IPS-NIHi11 (cell line): Measurements from ENCODE around the gene SFSWAP.
"Not testable (repeated sequence)": the region's sequence is repeated elsewhere in the genome, so short reads cannot be mapped to it uniquely, and the experiment has no call there.

ENCODE experiments used
- DNase-seq: peaks from one replicate; pipeline ENCODE4 v3.0.0; 2012; ENCODE audit warnings: mixed read lengths, low spot score

SFSWAP gene

DNA sequence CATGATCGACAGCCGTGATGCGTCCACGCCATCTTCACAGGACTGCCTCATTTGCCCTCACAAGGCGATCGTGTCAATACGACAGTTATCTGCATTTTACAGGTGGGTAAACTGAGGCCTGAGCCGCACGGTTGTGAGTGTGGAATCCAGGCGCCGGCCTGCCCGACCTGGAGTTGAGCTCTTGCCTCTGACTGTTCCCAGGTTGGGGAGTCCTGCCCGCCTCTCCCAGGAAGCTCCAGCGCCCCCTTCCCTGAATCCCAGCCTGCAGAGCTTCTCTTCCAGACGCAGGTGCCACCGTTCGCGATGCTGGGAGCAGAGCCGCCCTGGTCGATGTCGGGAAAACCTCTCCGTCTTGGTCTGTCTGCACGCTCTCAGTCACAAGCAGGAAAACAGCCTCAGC is 31.1 kb upstream of the SFSWAP start:
- not testable (repeated sequence) for DNase-seq

DNA sequence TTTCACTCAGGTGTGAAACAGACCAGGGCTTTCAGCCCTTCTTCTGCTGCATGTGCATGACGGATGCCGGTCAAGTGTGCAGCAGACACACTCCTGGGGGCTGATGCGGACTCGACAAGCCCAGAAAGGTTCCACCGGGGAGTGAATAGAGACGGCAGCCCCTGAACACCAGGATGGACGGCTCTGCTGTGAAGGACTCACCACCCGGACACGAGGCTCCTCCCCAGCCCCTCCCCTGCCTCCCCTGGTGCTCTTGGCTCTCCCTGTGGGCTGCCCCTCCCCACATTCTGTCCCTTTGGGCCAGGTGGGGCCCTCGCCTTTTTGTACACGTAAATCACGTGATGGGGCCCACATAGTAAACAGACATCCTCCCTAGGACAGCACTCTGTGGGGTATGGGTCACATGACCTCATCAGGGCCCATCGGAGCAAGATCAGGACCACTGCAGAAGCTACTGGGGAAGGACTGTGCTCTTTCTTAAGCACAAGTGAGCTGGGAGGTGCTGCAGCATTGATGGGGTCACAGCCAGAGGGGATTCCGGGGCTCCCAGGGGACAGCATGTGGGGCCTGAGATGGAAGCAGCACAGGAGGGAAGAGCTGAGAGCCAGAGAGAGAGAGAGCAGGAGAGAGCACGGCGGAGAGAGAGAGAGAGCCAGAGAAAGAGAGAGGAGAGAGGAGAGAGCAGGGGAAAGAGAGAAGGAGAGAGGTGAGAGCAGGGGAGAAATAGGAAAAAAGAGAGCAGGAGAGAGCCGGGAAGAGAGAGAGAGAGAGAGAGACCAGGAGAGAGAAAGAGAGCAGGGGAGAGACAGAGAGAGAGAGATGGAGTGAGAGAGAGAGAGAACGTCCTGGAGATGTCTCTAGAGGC is 30.3 kb upstream of the SFSWAP start:
- not testable (repeated sequence) for DNase-seq

DNA sequence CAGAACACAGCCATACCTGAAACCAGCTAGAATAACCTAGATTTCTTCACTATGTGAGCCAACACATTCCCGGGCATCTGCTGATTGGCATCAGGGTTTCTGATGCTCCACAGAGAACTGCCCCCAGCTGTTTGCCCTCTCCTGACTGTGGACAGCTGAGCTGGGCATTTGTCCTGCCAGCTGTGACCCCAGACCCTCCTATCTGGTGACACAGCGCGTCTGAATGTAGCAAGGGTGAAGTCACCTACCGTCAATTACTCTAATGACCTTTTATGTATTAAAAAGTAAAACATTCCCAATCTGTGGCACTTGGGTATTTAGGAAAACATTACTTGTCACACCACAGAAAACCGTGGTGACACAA is 29.7 kb upstream of the SFSWAP start:
- DNase-seq: no peak

DNA sequence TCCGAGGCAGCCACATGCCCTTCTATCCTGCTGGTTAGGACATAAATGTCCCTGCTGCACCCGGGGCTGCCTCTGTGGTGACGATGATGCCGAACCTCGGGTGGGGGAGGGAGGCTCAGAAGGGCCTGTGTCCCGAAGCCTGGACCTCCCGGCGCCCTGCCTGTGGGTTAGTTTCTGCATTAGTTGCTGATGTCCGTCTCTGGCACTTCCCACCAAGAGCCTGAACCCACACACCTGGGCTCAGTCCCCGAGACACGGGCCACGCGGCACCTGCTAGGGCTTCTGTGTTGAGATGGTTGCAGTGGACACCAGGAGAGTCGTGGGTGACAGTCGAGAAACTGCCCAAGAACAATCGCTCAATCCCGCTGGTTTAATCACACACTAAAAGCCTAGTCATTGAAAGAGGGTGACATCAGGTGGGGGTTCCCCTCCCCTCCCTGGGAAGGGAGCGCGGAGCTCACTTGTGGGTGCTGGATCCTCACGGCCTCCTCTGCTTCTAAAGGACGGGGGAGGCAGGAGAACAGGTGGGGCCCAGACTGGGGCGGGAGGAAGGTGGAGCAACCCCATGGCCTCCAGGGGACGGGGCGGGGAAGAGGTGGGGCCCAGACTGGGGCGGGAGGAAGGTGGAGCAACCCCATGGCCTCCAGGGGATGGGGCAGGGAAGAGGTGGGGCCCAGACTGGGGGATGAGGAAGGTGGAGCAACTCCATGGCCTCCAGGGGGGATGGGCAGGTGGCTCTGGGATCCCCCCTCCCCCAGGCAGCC is 29.0 kb upstream of the SFSWAP start:
- peak; percentile 89 for DNase-seq

DNA sequence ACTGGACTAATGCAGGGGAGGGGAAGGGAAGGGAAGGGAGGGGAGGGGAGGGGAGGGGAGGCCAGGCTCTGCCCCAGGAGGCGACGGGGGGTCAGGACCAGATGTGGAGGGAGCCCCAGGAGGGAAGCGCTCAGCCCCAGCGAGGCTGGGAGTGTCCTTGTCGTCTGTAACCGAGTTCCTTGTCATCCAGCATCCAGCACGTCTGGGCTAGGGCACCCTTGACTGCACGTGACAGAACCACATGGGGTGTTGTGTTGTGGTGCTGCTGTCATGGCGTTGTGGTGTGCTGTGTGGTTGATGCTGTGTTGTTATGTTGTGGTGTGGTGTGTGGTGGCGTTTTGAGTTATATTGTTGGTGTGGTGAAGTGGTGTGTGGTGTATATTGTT is 28.4 kb upstream of the SFSWAP start:
- no peak for DNase-seq

DNA sequence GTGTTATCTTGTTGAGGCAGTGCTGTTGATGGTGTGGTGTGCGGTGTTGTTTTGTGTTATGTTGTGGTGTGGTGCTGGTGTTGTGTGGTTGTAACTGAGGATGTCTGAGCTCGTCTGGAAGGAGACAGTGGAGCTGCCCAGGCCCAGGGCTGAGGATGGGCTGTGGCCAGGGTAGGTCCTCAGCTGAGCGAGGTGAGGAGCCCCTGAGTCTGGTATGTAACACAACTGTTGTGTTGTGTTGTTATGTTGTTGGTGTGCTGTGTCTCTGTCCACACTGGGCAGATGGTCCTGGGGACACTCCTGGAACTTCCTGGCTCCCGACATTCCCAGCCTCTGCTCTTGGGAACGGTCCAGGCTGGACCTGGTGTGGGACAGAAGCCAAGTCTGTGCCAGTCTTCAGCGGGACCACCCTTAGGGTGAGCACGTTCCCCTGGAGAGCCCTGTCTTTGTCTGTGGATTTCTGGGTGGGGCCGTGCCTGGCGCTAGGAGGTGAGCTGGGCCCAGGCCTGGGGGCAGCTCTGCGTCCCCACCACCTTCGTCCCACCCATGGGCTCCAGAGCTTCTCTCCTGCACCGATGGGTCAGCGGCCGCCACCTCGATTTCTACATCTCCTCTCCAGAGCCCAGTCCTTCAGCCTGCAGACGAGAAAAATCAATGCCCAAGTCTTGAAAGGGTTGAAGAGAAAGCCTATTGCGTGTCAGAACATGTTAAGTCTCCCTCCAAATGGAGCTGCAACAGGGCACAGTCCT is 27.4 kb upstream of the SFSWAP start:
- DNase-seq: no peak

DNA sequence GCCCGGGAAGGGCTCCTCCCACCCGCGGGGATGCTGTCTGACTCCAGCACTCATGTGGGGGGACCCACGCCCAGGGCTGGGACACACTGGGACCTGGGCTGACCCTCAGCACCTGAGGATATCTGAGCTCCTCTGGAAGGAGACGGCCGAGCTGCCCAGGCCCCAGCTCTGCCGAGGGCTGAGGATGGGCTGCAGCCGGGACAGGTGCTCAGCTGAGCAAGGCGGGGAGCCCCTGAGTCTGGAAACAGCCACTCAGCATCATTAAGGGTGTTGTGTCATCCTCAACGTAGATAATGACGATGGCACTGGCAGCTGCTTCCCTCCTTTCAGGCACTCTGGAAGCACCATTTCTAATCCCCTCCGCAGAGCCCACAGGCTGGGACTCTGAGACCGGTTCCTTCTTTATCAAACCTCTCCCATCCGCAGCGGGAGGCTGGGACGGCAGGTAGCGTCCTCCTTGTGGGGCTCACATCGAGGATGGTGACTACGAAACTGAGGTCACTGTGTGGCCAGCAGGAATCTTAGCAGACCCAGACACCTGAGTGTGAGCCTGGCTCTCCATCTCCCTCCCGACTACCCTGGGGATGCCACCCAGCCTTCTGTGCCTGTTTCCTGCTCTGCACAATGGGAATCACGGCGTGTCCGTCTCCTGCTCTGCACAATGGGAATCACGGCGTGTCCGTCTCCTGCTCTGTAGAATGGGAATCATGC is 26.7 kb upstream of the SFSWAP start:
- no peak for DNase-seq

DNA sequence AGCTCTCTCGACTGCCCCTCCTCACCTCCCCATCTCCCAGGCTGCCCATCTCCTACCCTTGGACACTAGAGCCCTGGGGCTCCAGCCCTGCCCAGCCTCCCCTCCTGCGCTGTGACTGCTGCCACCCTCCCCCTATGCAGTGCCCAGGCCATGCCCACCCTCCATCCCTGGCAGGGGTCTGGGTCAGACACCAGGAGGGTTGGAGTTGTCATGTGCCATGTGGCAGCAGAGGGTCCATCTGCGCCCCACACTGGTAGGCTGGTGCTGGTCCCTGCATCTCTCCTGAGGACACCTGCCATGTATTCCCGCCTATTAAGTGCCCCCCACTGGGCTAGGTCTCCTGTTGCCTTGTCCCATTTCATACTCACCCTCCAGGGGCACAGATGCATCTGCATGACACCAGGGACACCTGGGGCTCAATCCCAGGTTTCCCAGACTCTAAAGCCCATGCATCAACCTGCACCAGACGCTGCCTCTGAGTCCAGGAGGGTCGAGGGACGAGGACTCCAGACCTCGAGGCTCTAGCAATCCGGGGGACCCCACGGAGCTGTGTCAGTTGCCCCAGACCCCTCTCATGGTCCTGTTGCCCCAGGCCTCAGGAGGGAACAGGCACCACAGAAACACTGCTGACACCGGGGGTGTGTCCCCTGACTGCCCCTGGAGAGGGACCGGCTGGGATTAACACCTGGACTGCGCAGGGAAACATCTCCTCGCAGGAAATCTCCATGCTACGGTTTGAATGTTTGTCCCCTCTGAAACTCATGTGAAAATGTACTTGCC is 23.4 kb upstream of the SFSWAP start:
- no peak for DNase-seq

DNA sequence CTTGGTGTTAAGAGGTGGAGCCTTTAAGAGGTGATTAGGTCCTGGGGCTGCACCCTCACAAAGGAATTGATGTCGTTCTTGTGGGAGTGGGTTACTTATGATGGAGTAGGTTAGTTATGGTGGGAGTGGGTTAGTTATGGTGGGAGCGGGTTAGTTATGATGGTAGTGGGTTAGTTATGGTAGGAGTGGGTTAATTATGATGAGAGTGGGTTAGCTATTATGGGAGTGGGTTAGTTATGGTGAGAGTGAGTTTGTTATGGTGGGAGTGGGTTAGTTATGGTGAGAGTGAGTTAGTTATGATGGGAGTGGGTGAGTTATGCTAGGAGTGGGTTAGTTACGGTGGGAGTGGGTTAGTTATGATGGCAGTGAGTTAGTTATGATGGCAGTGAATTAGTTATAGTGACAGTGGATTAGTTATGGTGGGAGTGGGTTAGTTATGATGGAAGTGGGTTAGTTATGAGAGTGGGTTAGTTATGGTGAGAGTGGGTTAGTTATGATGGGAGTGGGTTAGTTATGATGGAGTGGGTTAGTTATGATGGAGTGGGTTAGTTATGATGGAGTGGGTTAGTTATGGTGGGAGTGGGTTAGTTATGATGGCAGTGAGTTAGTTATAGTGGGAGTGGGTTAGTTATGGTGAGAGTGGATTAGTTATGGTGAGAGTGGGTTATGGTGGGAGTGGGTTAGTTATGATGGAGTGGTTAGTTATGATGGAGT is 22.6 kb upstream of the SFSWAP start:
- no peak for DNase-seq

DNA sequence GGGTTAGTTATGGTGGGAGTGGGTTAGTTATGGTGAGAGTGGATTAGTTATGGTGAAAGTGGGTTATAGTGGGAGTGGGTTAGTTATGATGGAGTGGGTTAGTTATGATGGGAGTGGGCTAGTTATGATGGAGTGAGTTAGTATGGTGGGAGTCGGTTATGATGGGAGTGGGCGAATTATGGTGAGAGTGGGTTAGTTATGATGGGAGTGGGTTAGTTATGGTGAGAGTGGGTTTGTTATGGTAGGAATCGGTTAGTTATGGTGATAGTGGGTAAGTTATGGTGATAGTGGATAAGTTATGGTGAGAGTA is 22.1 kb upstream of the SFSWAP start:
- DNase-seq: no peak

DNA sequence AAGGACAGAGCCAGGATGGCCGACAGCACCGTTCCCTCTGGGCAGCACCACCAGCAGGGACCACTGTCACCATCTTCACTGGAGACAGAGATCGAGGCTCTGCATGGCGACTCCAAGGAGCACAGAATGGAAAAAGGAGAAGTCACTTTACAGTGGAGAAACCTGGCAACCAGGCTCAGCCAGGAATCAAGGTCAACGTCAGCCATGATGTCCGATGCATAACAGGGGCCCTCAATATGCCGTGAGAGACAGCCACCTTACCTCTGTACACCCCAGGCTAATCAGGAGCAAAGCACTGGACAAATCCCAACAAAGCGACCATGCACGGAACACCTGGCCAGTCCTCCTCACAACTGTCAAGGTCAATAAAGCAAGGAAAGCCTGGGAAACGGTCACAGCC is 20.6 kb upstream of the SFSWAP start:
- no peak for DNase-seq

DNA sequence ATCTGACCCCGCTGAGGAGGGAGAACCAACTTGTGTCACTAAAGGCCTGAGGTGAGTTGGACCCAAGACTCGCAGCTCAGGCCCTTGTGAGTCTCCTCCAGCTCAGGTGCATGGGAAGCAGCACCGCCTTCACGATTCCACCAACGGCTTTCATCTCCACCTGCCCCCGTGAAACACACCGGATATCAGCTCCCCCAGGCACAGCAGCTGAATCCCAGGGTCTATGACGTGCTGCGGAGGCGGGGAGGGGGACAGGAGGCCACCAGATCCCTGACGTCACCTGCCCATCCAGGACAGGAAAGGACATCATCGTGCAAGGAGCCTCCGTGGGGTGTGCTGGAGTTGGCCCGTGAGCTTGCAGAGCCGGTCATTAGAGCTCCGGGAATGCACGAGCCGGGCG is 18.5 kb upstream of the SFSWAP start:
- no peak for DNase-seq

DNA sequence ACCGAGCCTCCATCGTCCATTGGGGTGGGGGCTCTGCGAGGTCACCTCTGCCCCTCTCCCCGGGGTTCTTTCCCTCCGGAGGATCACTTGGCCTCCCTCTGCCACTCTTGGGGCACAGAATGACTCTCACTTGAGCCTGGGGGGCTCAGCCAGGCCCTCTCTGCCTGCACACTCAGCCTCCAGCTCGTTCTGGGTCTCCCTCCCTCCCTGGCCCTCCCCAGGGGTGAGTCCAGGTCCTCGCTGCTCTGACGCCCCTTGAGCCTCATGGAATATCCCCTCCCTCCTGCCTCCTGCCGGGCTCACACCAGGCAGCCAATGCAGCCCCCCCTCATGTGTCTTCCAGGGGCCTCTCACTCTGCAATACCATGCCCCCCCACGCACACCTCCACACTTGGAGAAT is 17.7 kb upstream of the SFSWAP start:
- DNase-seq: no peak

DNA sequence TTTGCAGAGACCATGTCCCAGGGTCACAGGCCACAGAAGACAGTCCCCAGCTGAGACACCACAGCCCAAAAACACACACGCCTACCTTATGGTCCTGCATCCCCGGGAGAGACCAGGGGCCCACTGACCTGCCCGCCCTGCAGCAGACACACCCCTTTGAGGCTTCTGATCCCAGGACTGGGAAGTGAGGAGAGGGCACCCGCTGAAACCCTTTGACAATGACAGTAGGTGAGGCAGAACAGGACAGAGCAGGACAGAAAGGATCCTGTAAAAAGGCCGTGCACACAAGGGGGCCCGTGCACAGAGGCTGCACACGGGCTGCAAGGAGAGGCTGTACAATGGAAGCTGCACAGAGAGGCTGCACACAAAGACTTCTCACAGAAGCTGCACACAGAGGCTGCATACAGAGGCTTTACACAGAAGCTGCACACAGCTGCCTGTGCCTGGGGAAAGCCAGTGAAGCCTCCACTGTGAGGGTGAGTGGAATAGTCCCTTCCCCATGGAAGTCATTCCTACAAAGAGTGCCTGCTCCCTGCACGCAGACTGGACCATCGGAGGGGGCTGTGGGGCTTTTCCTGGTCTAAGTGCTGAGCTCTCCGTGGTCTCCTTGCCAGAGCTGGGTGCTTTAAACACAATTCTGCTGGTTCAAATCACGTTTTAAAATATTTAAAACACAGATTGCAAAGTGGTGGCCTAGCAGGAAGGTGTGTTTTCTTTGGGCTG is 16.6 kb upstream of the SFSWAP start:
- DNase-seq: no peak

DNA sequence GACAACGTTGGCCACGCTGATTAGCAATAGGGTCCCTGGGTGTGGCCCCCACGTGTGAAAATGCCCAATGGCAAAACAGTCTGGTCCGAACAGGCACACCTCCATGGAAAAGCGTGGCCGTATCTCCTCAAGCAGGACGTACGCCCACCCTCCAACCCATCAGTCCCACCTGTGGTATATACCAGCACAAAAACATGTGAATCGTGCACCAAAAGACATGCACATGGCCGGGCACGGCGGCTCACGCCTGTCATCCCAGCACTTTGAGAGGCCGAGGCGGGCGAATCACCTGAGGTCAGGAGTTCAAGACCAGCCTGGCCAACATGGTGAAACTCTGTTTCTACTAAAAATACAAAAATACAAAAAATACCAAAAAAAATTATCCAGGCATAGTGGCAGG is 14.9 kb upstream of the SFSWAP start:
- no peak for DNase-seq

DNA sequence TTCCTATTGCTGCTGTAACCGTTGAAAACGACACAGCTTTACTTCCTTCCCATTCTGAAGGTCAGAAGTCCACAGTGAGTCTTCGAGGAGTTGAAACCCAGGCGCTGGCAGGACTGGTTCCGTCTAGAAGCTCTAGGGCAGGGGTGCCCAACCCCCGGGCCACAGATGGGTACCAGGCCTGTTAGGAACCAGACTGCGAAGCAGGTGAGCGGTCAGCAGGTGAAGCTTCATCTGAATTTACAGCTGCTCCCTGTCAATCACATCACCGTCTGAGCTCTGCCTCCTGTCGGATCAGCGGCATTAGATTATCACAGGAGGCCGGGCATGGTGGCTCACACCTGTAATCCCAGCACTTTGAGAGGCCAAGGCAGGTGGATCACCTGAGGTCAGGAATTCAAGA is 12.6 kb upstream of the SFSWAP start:
- DNase-seq: no peak

DNA sequence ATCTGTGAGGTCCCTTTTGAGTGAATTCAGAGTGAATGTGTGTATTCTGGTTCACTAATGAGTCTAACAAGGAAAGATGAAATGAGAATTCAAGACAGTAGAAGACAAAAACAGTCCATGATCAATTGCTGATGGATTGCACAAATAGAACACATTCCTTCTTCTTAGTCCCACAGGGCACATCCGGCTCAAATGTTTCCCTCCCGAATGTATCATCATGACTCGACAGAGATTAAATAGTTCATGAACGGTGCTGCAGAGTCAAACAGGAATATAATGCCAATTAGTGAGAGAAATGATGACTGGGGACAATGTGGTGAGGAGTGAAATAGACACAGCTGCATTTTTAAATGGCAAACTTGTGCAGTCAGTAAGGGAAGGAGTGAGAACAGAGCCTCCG is 11.5 kb upstream of the SFSWAP start:
- DNase-seq: no peak

DNA sequence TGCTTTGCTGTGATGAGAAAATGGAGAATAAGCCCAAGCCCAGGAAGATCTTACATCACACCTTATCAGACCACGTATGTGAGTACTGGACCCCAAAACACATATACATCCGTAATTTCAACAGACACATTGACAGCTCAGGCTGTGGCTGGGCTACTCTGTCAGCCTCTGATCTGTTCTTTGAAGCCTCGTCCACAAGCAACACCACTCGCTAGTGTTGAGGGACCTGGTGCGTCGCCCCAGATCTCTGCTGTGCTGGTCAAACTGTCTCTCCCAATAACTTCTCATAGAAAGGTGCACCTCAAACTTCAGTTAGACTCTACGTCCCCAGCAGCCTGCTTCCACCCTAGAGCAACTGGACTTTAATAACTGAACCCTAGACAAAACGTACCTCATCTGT is 10.6 kb upstream of the SFSWAP start:
- DNase-seq: no peak

DNA sequence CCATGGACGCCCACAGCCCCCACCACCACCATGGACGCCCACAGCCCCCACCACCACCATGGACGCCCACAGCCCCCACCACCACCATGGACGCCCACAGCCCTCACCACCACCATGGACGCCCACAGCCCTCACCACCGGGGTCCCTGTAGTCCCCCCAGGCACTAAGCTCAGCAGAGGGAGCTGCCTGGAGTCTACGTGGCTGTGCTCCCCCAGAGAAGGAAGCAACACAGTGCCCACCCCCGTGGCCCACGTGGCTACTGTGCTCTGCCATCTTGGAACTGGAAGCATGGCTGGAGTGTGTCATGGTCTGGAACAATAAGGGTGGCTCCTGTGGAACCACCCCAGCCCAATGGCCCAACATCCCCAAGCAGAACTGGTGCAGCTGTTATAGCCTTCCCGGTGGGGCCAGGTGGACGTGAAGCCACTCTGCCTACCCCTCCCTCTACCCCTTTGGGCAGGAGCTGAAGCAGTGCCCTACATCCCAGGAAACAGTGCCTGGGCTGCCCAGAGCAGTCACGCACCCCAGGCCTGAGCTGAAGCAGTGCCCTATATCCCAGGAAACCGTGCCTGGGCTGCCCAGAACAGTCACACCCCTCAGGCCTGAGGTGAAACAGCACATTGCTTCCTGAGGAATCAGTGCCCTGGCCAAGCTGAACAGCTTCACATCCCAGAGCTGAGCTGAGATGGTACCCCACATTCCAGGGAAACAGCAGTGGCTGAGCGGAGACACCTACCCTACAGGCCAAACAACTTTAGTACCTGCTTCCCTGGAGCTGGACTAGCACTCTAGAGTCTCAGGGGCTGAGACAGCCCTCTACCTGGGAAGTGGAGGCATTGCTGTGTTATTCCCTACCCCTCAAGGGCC is 9.0 kb upstream of the SFSWAP start:
- no peak for DNase-seq

DNA sequence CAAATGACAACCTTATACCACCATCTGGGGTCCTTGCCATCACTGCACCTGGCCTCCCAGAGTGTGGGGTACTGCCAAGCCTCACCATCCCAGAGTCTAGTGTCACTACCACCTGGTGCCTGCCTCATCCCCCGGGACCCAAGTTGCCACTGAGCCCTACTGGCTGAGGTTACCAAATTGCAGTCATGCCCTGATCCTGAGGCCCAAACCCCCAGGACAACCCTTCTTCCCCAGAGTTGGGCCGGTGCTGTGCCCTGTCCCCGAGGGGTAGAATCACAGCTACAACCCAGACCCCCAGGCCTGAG is 8.4 kb upstream of the SFSWAP start:
- no peak for DNase-seq
